HCT116 (cell line): ENCODE results near the gene KRTAP25-1.

Experiments used
- CEBPB ChIP-seq: IDR thresholded peaks from 2 replicates; pipeline ENCODE4 v1.6.1; 2012; ENCODE audit warnings: low read depth
- EGR1 ChIP-seq: IDR thresholded peaks from 2 replicates; pipeline ENCODE4 v1.6.1; 2012; ENCODE audit warnings: low read depth
- ELF1 ChIP-seq: IDR thresholded peaks from 2 replicates; pipeline ENCODE4 v1.6.1; 2012; ENCODE audit warnings: low read depth, borderline replicate concordance
- EZH2phosphoT487 ChIP-seq: fragments of 200-600 bp; IDR thresholded peaks from 2 replicates; pipeline ENCODE4 v1.6.1; 2018; ENCODE audit warnings: antibody characterized with exemption, borderline replicate concordance
- JUND ChIP-seq: IDR thresholded peaks from 2 replicates; pipeline ENCODE4 v1.6.1; 2012
- POLR2A ChIP-seq: IDR thresholded peaks from 2 replicates; pipeline ENCODE4 v1.7.0; 2011; ENCODE audit warnings: borderline replicate concordance; ENCODE audit not compliant: insufficient read depth, insufficient read length; ENCODE audit errors: extremely low read depth
- POLR2AphosphoS5 ChIP-seq: IDR thresholded peaks from 2 replicates; pipeline ENCODE4 v1.6.1; 2011; ENCODE audit warnings: mild to moderate bottlenecking, low read depth, low read length, moderate library complexity
- SIN3A ChIP-seq: IDR thresholded peaks from 2 replicates; pipeline ENCODE4 v1.6.1; 2012; ENCODE audit warnings: low read depth
- SP1 ChIP-seq: IDR thresholded peaks from 2 replicates; pipeline ENCODE4 v1.6.1; 2012; ENCODE audit warnings: low read depth
- TF ChIP-seq, protein P1 (sequence below), 3 experiments: fragments of 200-600 bp in 1 of 3; sonication (generic) in 1 of 3; IDR thresholded peaks in 2 of 3; conservative IDR thresholded peaks in 1 of 3; 2 replicates each; pipeline ENCODE4 v1.5.1; 2012 to 2017; ENCODE audit warnings: low read depth in 2 of 3, low read length in 2 of 3, antibody characterized with exemption in 1 of 3, borderline replicate concordance in 1 of 3, control low read depth in 1 of 3, mild to moderate bottlenecking in 1 of 3, mixed read lengths in 1 of 3, mixed run types in 1 of 3, moderate library complexity in 1 of 3; ENCODE audit not compliant: insufficient read depth in 1 of 3
- TF ChIP-seq, protein P2 (sequence below): IDR thresholded peaks from 2 replicates; pipeline ENCODE4 v1.6.1; 2011; ENCODE audit warnings: mild to moderate bottlenecking, low read length, moderate library complexity; ENCODE audit not compliant: insufficient replicate concordance; ENCODE audit errors: extremely low read depth
- TF ChIP-seq, protein P3 (sequence below): IDR thresholded peaks from 2 replicates; pipeline ENCODE4 v1.6.1; 2012

DNA sequence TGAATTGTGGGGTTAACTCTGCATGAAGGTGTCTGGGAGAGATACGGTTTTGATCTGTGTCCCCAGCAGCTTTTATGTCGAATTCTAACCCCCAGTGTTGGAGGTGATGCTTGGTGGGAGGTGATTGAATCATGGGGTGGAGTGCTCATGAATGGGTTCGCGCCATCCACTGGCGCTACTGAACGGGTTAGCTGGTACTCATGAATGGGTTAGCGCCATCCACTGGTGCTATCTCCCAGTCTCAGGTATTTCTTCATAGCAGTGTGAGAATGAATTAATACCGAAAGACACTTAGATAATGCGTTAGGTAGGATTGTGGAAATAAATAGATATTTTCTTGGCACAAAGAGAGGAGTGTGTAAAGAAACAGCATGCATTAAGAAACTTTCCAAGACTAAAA, 40.5 kb downstream of the KRTAP25-1 start:
- TF ChIP-seq JUND = no peak
- no peak for TF ChIP-seq ELF1
- TF ChIP-seq SP1 = no peak
- no peak for TF ChIP-seq SIN3A
- no peak for TF ChIP-seq POLR2AphosphoS5
- TF ChIP-seq, protein P1, sequence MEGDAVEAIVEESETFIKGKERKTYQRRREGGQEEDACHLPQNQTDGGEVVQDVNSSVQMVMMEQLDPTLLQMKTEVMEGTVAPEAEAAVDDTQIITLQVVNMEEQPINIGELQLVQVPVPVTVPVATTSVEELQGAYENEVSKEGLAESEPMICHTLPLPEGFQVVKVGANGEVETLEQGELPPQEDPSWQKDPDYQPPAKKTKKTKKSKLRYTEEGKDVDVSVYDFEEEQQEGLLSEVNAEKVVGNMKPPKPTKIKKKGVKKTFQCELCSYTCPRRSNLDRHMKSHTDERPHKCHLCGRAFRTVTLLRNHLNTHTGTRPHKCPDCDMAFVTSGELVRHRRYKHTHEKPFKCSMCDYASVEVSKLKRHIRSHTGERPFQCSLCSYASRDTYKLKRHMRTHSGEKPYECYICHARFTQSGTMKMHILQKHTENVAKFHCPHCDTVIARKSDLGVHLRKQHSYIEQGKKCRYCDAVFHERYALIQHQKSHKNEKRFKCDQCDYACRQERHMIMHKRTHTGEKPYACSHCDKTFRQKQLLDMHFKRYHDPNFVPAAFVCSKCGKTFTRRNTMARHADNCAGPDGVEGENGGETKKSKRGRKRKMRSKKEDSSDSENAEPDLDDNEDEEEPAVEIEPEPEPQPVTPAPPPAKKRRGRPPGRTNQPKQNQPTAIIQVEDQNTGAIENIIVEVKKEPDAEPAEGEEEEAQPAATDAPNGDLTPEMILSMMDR (IDR thresholded peaks at IDR 0.05 in 2 of 3, conservative IDR thresholded peaks at IDR 0.05 in 1 of 3; ENCODE audit: borderline replicate concordance in 1 of 3, insufficient read depth in 1 of 3, low read depth in 2 of 3, low read length in 2 of 3) = no peak
- no peak for TF ChIP-seq POLR2A
- no peak for TF ChIP-seq EZH2phosphoT487
- TF ChIP-seq, protein P2, sequence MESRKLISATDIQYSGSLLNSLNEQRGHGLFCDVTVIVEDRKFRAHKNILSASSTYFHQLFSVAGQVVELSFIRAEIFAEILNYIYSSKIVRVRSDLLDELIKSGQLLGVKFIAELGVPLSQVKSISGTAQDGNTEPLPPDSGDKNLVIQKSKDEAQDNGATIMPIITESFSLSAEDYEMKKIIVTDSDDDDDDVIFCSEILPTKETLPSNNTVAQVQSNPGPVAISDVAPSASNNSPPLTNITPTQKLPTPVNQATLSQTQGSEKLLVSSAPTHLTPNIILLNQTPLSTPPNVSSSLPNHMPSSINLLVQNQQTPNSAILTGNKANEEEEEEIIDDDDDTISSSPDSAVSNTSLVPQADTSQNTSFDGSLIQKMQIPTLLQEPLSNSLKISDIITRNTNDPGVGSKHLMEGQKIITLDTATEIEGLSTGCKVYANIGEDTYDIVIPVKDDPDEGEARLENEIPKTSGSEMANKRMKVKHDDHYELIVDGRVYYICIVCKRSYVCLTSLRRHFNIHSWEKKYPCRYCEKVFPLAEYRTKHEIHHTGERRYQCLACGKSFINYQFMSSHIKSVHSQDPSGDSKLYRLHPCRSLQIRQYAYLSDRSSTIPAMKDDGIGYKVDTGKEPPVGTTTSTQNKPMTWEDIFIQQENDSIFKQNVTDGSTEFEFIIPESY = no peak
- TF ChIP-seq, protein P3, sequence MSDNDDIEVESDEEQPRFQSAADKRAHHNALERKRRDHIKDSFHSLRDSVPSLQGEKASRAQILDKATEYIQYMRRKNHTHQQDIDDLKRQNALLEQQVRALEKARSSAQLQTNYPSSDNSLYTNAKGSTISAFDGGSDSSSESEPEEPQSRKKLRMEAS = no peak
- TF ChIP-seq CEBPB = no peak
- no peak for TF ChIP-seq EGR1
